LNCaP clone FGC (cell line): ENCODE measurements around the gene C1QTNF8.

Experiments
- DNase-seq: peaks from one replicate; pipeline ENCODE4 v3.0.0-alpha.2; 2011; ENCODE audit warnings: low read depth
- H3K4me3 ChIP-seq: 2 replicates; pipeline ENCODE4 v1.5.1; 2011; ENCODE audit warnings: mild to moderate bottlenecking, low read depth, low read length, control low read depth
- TF ChIP-seq, protein P1 (sequence below): IDR thresholded peaks from 2 replicates; pipeline ENCODE4 v1.5.1; 2012; ENCODE audit warnings: mild to moderate bottlenecking; ENCODE audit not compliant: control insufficient read depth, insufficient read depth; ENCODE audit errors: extremely low read depth

Gene C1QTNF8

DNA sequence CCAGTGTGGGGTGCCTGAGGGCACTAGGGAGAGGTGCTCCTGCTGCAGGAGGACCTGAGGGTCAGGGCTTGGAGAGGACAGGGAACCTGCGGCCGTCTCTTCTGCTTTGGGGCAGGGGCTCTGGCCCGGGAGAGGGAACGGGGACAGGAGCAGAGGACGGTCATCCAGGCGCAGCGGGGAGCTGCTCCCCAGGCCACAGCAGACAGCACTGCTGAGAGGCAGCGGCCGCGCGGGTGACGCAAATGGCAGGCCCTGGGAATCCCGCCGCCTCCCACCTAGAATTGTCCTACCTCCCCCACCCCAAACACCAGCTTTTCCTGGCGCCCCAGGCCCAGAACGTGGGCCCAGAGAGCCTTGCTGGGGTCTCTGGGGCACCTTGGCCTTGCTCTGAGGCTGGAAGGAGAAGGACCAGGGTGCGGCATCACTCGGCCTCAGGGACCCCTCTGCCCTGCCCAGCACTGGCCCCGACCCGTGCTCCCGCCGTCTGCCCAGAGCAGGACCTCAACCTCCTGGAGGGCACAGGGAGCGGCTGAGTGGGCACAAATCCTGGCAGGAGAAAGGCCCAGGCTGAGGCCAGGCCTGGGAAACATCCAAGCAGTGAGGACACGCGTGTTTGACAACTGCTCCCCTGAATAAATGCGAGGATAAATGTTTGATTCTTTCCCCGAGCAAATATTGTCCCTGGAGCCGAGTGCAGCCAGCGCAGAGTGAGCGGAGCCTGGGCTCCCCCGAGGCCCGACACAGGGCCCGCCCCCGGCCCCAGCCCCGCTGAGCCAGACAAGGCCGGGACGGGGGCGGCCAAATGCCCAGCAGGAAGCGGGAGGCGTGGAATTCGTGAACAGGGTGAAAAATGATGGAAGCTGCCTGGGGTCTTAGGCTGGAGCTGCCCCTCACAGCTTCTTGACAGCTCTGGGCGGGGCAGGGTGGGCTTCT lies 15.0 kb downstream of the C1QTNF8 start:
- TF ChIP-seq, protein P1, sequence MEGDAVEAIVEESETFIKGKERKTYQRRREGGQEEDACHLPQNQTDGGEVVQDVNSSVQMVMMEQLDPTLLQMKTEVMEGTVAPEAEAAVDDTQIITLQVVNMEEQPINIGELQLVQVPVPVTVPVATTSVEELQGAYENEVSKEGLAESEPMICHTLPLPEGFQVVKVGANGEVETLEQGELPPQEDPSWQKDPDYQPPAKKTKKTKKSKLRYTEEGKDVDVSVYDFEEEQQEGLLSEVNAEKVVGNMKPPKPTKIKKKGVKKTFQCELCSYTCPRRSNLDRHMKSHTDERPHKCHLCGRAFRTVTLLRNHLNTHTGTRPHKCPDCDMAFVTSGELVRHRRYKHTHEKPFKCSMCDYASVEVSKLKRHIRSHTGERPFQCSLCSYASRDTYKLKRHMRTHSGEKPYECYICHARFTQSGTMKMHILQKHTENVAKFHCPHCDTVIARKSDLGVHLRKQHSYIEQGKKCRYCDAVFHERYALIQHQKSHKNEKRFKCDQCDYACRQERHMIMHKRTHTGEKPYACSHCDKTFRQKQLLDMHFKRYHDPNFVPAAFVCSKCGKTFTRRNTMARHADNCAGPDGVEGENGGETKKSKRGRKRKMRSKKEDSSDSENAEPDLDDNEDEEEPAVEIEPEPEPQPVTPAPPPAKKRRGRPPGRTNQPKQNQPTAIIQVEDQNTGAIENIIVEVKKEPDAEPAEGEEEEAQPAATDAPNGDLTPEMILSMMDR: no peak
- DNase-seq: no peak
- H3K4me3 ChIP-seq: no peak overlapping the region

DNA sequence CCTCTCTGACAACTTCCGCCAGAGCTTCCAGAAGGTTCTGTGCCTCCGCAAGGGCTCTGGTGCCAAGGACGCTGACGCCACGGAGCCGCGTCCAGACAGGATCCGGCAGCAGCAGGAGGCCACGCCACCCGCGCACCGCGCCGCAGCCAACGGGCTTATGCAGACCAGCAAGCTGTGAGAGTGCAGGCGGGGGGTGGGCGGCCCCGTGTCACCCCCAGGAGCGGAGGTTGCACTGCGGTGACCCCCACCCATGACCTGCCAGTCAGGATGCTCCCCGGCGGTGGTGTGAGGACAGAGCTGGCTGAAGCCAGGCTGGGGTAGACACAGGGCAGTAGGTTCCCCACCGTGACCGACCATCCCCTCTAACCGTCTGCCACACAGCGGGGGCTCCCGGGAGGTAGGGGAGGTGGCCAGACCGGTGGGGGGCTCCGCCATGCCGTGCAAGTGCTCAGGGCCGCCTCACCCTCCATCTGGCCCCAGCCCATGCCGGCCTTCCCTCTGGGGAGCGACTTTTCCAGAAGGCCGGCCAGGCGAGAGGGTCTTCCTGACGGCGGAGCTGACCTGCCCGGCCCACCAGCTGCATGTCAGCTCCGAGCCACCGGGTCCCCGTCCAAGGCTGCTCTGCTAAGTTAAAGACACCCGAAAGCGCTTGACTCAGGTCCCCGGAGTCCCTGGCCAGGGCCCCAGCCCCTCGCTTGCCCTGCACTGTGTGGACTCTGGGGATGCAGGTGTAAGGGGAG lies 16.1 kb downstream of the C1QTNF8 start:
- DNase-seq: no peak
- TF ChIP-seq, protein P1: no peak
- no peak overlapping the region for H3K4me3 ChIP-seq

DNA sequence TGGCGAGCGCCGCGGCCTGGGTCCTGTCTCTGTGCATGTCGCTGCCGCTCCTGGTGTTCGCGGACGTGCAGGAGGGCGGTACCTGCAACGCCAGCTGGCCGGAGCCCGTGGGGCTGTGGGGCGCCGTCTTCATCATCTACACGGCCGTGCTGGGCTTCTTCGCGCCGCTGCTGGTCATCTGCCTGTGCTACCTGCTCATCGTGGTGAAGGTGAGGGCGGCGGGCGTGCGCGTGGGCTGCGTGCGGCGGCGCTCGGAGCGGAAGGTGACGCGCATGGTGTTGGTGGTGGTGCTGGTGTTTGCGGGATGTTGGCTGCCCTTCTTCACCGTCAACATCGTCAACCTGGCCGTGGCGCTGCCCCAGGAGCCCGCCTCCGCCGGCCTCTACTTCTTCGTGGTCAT lies 16.7 kb downstream of the C1QTNF8 start:
- TF ChIP-seq, protein P1: no peak
- no peak overlapping the region for H3K4me3 ChIP-seq
- no peak for DNase-seq

GRCh38 chr16:1078579-1079021 lies 17.4 kb downstream of the C1QTNF8 start:
- peak; percentile 79 for DNase-seq
- TF ChIP-seq, protein P1: no peak
- H3K4me3 ChIP-seq: peak overlapping the region; percentile 4; the same call in 1 of the 2 replicates

- H3K4me3 ChIP-seq: peak overlapping the region; percentile 4; the same call in 1 of the 2 replicates
- DNase-seq: no peak
- TF ChIP-seq, protein P1: no peak
Measured at GRCh38 chr16:1077877-1078578, 18.0 kb downstream of the C1QTNF8 start.

GRCh38 chr16:1076801-1077576 lies 19.1 kb downstream of the C1QTNF8 start:
- H3K4me3 ChIP-seq: no peak overlapping the region
- DNase-seq: no peak
- TF ChIP-seq, protein P1: no peak
